Measurements from ENCODE around the gene MLH1. TPM values are rescaled to one million over a fixed set of nuclear protein-coding genes. Genes with fewer than 3 reads are reported as not detected.
A peak's percentile ranks its signal among the peaks of the same experiment; 100 is the strongest.

The MLH1 gene
- total RNA-seq, 1 donor from 2014 or later = 67.9 TPM

DNA sequence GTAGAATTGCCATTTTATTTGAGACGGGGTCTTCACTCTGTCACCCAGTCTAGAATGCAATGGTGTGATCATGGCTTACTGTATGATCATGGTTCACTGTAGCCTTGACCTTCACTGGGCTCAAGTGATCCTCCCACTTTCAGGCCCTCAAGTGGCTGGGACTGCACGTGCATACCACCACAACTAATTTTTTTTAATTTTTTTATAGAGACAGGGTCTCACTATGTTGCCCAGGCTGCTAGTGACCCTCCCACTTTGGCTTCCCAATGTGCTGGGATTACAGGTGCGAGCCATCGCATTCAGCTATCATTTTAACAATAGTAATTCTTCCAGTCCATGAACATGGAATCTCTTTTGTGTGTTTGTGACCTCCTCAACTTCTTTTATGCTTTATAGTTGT, 12.3 kb upstream of the MLH1 start:
- no peak for DNase-seq

GRCh38 chr3:36988356-36988755, 5.0 kb upstream of the MLH1 start:
- no peak for DNase-seq

DNA sequence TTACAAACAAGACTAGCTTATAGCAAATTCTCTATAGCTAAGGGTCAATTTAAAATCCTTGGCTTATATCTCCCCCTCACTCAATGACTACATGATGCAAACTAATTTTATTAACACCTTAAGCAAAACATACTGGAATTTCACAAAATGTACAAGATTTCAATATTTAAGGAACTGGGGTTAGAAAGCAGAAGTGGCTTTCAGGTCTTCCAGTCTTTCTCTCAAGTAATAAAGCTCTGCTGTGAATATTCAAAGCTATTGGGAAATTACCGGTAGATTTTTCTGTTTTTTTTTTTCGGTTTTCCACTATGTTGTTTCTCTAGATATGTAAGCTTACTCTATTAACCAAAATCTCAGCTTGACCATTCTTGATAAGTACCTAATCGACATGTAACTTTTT, 4.3 kb upstream of the MLH1 start:
- DNase-seq = no peak

DNA sequence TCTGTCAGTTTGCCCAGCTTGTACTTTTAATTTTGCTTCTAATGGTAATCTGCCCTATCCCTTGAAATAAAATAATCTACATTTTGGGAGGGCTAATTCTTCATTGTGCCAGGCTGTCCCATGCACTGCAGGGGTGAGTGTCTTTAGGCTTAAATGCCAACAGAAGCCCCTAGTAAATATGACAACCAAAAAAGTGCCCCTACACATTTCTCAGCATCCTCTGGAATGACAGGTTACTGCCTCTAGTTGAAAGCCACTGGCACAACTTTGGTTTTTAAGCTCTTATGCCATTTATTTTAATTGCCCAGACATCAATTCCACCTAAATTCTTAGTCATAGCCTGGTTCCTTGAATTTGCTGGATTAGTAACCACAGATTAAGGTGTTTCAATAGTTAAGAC, 3.8 kb upstream of the MLH1 start:
- no peak for DNase-seq

GRCh38 chr3:36991147-36991546, 2.2 kb upstream of the MLH1 start:
- DNase-seq = no peak

GRCh38 chr3:36991923-36992805, 1.2 kb upstream of the MLH1 start:
- peak; percentile 67 for DNase-seq

DNA sequence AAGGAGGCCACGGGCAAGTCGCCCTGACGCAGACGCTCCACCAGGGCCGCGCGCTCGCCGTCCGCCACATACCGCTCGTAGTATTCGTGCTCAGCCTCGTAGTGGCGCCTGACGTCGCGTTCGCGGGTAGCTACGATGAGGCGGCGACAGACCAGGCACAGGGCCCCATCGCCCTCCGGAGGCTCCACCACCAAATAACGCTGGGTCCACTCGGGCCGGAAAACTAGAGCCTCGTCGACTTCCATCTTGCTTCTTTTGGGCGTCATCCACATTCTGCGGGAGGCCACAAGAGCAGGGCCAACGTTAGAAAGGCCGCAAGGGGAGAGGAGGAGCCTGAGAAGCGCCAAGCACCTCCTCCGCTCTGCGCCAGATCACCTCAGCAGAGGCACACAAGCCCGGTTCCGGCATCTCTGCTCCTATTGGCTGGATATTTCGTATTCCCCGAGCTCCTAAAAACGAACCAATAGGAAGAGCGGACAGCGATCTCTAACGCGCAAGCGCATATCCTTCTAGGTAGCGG, 452 bp upstream of the MLH1 start, which contains the start of gene EPM2AIP1:
Gene EPM2AIP1, minus strand, starts transcription at position 326 of the 520 bp plus-strand sequence. Its CDS starts 54 bp downstream, at position 272.
- no peak for DNase-seq

DNA sequence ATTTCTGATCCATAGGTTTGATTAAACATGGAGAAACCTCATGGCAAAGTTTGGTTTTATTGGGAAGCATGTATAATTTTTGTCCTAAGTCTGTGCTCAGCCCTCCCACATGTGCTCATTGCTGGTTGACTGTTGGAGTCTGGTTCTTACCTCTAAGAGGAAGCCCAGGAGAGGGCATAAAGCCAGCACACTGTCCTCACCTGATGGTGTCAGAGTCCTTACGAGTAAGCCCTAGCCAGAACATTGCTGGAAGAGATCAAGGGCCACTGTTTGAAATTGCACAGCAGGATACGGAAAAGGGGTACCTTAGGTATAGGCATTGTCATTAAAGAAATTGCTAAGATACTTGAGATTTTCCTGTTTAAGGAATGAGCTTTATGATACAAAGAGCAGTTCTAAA, 21.3 kb downstream of the MLH1 start:
- no peak for DNase-seq

DNA sequence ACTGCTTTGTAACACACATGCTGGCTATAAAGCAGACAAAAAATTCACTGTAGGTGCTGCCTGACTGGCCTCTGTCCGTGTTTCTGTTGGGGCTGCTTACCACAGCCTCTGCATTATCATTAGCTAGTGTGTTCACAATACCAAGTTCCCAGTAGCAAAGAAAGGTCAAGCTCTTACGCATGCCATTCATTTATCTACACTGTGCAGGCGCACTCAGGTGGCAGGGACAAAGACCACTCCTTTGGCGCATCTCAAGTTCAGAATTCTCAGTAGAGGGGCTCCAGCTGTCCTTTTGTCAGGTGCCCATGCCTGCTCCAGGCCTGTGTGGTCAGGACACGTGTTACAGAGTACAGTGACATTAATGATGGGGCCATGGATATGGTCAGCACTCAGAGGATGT, 22.3 kb downstream of the MLH1 start:
- no peak for DNase-seq

- DNase-seq = no peak
Measured at GRCh38 chr3:37016903-37017302, 23.6 kb downstream of the MLH1 start.

- no peak for DNase-seq
Measured at GRCh38 chr3:37017683-37018082, 24.4 kb downstream of the MLH1 start.

DNA sequence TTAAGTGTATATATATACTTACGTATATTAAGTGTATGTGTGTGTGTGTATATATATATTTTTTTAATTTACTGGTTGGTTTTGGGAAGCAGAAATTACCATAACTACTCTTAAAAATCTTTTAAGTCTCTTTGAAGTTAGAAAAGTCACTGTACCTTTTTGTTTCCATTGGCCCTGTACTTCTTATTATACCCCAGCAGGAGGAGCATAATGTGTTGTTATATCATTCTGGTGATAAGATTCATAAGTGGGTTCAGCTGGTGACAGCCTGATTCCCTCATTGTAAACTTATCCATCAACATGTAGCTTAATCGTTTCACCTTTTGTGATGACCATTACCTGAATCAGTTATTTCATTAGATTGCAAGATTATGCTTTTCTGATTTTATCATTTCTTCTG, 30.8 kb downstream of the MLH1 start:
- no peak for DNase-seq

DNA sequence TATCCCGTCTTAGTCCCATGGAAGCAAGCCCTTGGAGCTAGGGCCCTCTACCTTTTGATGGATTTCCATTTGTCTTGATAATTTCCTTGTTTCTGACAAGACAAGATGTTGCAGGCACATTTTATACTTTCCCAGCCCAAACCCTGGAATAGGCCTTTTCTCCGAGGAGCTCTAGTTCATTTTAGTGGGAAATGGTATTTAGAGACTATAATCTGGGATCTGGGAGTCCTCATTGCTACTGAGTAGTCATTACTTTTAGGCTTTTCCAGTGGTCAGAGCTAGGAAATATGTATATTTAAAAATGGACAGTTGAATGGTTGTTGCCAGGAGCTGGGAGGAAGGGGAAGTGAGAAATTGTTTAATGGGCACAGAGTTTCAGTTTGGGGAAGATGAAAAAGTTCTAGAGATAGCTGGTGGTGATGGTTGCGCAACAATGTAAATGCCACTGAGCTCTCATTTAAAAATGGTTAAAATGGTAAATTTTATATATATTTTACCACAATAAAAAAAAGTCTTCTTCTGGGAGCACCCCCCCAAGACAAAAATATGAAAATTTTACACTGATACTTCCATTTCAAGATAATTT, 31.6 kb downstream of the MLH1 start:
- DNase-seq = no peak

DNA sequence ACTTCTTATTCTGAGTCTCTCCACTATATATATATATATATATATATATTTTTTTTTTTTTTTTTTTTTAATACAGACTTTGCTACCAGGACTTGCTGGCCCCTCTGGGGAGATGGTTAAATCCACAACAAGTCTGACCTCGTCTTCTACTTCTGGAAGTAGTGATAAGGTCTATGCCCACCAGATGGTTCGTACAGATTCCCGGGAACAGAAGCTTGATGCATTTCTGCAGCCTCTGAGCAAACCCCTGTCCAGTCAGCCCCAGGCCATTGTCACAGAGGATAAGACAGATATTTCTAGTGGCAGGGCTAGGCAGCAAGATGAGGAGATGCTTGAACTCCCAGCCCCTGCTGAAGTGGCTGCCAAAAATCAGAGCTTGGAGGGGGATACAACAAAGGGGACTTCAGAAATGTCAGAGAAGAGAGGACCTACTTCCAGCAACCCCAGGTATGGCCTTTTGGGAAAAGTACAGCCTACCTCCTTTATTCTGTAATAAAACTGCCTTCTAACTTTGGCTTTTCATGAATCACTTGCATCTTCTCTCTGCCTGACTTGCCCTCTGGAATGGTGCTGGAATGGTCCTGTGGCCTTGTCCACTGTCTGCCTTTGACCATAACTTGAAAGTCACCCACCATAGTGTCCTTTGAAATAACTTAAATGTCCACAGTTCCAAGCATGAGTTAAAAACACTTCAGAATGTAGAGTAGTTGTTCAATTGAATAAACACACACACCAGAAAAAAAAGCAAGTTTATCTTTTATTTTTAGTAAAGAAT, 32.4 kb downstream of the MLH1 start:
- DNase-seq = no peak

DNA sequence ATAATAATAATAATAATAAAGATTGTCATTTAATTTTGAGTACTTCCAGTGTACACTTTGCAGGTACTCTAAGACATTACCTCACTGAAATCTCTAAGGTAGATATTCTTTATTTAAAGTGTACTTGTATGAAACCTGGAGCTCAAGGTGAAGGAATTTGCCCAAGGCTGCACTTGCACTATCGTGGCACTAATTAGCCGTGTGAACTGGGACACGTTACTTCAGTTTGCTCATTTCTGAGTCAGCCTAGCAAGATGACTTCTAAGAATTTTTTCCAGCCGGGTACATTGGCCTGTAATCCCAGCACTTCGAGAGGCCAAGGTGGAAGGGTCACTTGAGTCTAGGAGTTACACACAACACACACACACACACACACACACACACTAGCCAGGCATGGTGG, 33.5 kb downstream of the MLH1 start:
- DNase-seq = no peak

- DNase-seq = peak; percentile 43
Measured at GRCh38 chr3:37028329-37028728, 35.0 kb downstream of the MLH1 start.

DNA sequence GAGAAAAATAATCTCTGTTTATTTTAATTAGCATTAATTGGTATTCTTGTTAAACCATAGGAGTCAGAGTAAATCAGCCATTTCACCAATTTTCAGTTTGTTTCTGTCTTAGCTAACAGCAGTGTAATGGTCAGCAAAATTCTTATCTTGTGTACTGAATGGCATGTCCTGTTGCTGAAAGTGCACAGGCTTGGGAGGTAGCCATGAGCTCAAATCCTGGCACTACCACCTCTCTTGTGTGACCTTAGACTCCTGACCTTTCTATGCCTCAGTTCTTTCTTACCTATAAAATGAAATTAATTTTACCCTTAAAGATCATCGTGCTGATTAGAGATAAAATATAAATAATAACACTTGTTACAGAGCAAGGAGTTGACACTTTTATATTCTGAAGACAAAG, 35.8 kb downstream of the MLH1 start:
- no peak for DNase-seq

- no peak for DNase-seq
Measured at GRCh38 chr3:37029516-37030163, 36.3 kb downstream of the MLH1 start.

DNA sequence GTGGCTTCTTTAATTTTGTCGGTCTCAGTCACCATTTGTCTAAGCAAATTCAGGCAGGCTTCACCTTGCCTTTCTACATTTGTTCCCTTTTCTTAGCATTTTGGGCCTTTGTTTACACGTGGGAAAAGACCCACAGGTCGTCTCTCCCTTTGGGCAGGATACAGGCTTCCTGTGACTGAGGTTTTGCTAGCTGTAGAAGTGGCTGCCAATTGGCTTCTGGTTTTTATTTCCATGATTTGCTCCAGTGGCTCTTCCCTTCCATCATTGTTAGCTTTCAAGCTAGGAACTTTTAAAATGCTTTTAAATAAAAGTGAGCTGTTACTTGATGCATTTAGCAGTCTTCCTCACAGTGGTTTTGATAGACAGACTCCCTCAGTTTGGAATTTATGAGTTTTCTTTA, 37.3 kb downstream of the MLH1 start:
- DNase-seq = peak; percentile 37

DNA sequence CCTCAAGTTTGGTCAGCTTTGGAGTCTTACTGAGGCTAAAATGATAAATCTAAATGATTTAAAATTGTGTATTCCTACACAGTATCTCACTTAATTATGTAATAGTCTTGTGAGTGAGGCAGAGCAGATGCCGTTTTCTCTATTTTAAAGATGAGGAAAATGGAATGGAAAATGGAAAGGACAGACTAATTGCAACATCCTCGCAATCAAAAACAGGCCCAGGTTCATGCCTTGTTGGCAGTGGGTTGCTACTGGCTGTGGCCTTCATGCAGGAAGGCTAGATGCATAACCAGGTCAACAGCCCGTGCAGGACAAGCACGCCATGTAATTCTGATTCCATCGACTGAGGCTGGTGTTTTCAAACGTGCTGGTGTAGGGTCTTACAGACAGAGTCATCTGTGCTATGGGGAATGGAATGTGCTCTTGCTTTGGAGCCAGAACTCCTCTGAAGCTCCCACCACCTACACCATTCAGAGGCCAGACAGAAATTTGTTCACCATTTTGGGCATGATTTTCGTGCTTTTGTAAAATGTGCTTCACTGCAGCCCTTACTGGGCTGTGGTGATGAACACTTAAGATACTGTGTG, 37.9 kb downstream of the MLH1 start:
- DNase-seq = no peak

DNA sequence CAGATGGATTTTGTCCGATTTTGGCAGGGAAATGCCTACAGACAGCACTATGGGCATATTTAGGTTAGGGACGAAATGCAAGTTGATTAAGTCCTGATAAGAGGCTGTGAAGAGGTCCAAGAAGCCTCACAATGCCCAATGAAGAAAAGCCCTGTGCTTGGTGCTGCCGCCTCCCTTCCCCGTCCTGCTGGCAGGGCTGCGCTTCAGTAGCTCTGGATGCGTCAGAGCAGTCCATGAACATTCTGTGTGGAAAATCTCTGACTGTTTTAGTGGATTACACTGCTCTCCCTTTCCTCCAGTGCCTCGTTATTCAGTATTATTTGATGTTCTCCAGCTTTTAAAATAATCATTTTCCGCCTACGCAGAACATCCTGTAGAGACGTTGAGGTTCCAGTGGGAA, 39.6 kb downstream of the MLH1 start:
- no peak for DNase-seq

- DNase-seq = no peak
Measured at GRCh38 chr3:37037352-37037751, 44.0 kb downstream of the MLH1 start.
